Osteoblast (primary cell): ENCODE results near the gene RORB. TPM values are rescaled to one million over a fixed set of nuclear protein-coding genes. Genes with fewer than 3 reads are reported as not detected.

Source experiments
- DNase-seq: peaks from one replicate; pipeline ENCODE4 v3.0.0; 2011; ENCODE audit warnings: low spot score, mixed read lengths; ENCODE audit not compliant: insufficient read length; ENCODE audit errors: missing footprints
- H2AFZ ChIP-seq: 2 replicates; pipeline ENCODE4 v1.6.0; 2011; ENCODE audit warnings: mild to moderate bottlenecking, low read length
- H3K27ac ChIP-seq: 2 replicates; pipeline ENCODE4 v1.5.1; 2011; ENCODE audit warnings: mild to moderate bottlenecking, low read depth, low read length, moderate library complexity
- H3K27me3 ChIP-seq: 2 replicates; pipeline ENCODE4 v1.6.0; 2012; ENCODE audit warnings: mild to moderate bottlenecking, control low read depth, inconsistent platforms, low read length, moderate library complexity; ENCODE audit not compliant: insufficient read depth
- H3K36me3 ChIP-seq: 2 replicates; pipeline ENCODE4 v1.5.1; 2011; ENCODE audit warnings: mild to moderate bottlenecking, low read length, control low read depth, moderate library complexity; ENCODE audit not compliant: insufficient read depth
- H3K4me1 ChIP-seq: 2 replicates; pipeline ENCODE4 v1.5.1; 2011; ENCODE audit warnings: mild to moderate bottlenecking, low read length, control low read depth, moderate library complexity; ENCODE audit not compliant: insufficient read depth
- H3K4me2 ChIP-seq: 2 replicates; pipeline ENCODE4 v1.6.0; 2011; ENCODE audit warnings: mild to moderate bottlenecking, low read length; ENCODE audit not compliant: insufficient read depth
- H3K4me3 ChIP-seq: fragments of 200-600 bp; sonication (generic); 3 replicates; pipeline ENCODE4 v1.5.1; 2012; ENCODE audit warnings: mild to moderate bottlenecking, low read length, inconsistent platforms; ENCODE audit not compliant: insufficient read depth
- H3K79me2 ChIP-seq: 2 replicates; pipeline ENCODE4 v1.6.0; 2012; ENCODE audit warnings: mild to moderate bottlenecking, low read length, control low read depth, inconsistent platforms; ENCODE audit not compliant: insufficient read depth
- H3K9me3 ChIP-seq: 2 replicates; pipeline ENCODE4 v1.5.1; 2011; ENCODE audit warnings: low read depth, low read length, control low read depth
- H4K20me1 ChIP-seq: 2 replicates; pipeline ENCODE4 v1.6.0; 2012; ENCODE audit warnings: mild to moderate bottlenecking, low read length, control low read depth; ENCODE audit not compliant: insufficient read depth
- CTCF ChIP-seq: IDR thresholded peaks from 2 replicates; pipeline ENCODE4 v1.5.1; 2011; ENCODE audit warnings: mild to moderate bottlenecking, low read depth, low read length, moderate library complexity; ENCODE audit errors: extremely low read depth
- total RNA-seq: library from RNA; depleted of rRNA; stranded (reverse); fragments of >200 nt; gene quantifications from 2 replicates; pipeline ENCODE4 v1.2.3, GENCODE V29; 2012

RORB gene
- total RNA-seq, 1 donor: 0.36 TPM

- H3K4me1 ChIP-seq: no peaks in the 10 kb centered on the region
- no peak overlapping the region for H2AFZ ChIP-seq
- no peak for TF ChIP-seq CTCF
- H4K20me1 ChIP-seq: no peaks in the 10 kb centered on the region
- no peak overlapping the region for H3K4me3 ChIP-seq
- H3K27me3 ChIP-seq: no peaks in the 10 kb centered on the region
- DNase-seq: no peak
- no peak overlapping the region for H3K27ac ChIP-seq
- H3K36me3 ChIP-seq: no peaks in the 10 kb centered on the region
- H3K4me2 ChIP-seq: no peak overlapping the region
- H3K9me3 ChIP-seq: no peaks in the 10 kb centered on the region
- H3K79me2 ChIP-seq: no peaks in the 10 kb centered on the region
Observed at GRCh38 chr9:74663439-74663838, 166.3 kb downstream of the RORB start.

- Histone ChIP-seq H3K4me3 (no peak overlapping the region), H3K27me3 (no peaks in the 10 kb centered on the region), H3K4me1 (no peaks in the 10 kb centered on the region), H4K20me1 (no peaks in the 10 kb centered on the region), H3K79me2 (no peaks in the 10 kb centered on the region), H3K36me3 (no peaks in the 10 kb centered on the region), H3K4me2 (no peak overlapping the region), H3K9me3 (no peaks in the 10 kb centered on the region), H3K27ac (no peak overlapping the region), H2AFZ (no peak overlapping the region)
- DNase-seq: no peak
- TF ChIP-seq CTCF: no peak
Observed at GRCh38 chr9:74666625-74667316, 169.6 kb downstream of the RORB start.

- Histone ChIP-seq H3K27me3 (no peaks in the 10 kb centered on the region), H3K27ac (no peak overlapping the region), H3K4me2 (no peak overlapping the region), H3K4me1 (no peaks in the 10 kb centered on the region), H4K20me1 (no peaks in the 10 kb centered on the region), H3K9me3 (peaks cover 2% of the 10 kb centered on the region), H3K79me2 (no peaks in the 10 kb centered on the region), H2AFZ (no peak overlapping the region), H3K36me3 (no peaks in the 10 kb centered on the region), H3K4me3 (no peak overlapping the region)
- no peak for DNase-seq
- TF ChIP-seq CTCF: no peak
Observed at GRCh38 chr9:74672237-74672636, 175.1 kb downstream of the RORB start.

- H3K79me2 ChIP-seq: no peaks in the 10 kb centered on the region
- H3K4me3 ChIP-seq: no peak overlapping the region
- H3K9me3 ChIP-seq: peaks cover 2% of the 10 kb centered on the region
- no peak overlapping the region for H2AFZ ChIP-seq
- H3K36me3 ChIP-seq: no peaks in the 10 kb centered on the region
- no peak for TF ChIP-seq CTCF
- no peak for DNase-seq
- no peaks in the 10 kb centered on the region for H4K20me1 ChIP-seq
- no peaks in the 10 kb centered on the region for H3K27me3 ChIP-seq
- H3K4me1 ChIP-seq: no peaks in the 10 kb centered on the region
- no peak overlapping the region for H3K4me2 ChIP-seq
- no peak overlapping the region for H3K27ac ChIP-seq
Observed at GRCh38 chr9:74674077-74674476, 176.9 kb downstream of the RORB start.
